Measurements from ENCODE around the gene CDH8. TPM values are rescaled to one million over a fixed set of nuclear protein-coding genes. Genes with fewer than 3 reads are reported as not detected.

CDH8 gene
- total RNA-seq, 1 experiment from 2014 or later: not detected

DNA sequence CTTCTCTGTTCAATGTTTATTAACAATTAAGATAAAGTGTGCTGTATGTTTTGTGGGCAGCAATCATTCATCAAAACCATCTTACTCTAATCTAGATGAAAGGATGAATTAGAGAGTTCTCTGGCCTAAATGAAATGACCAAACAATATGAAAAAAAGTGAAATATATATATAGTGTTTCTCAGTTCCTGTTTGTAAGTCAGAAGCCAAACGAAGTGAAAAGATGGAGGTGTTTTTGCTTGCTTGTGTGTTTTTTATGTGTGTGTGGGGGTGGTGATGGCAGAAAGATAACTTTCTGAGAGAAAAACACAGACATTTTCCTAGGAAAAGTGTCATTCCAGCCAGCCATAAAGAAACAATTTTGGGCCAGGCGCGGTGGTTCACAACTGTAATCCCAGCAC is 138.6 kb downstream of the CDH8 start:
- BruUV-seq (replicated peaks): no TSS peak
- Mint-ChIP-seq H3K27me3 (ENCODE audit: unreplicated experiment) (no peaks in the 10 kb centered on the region), H3K4me1 (ENCODE audit: low read depth, unreplicated experiment) (no peaks in the 10 kb centered on the region), H3K4me3 (ENCODE audit: low read depth, unreplicated experiment) (no peak overlapping the region), H3K9me3 (ENCODE audit: low read depth, unreplicated experiment) (peaks cover 10% of the 10 kb centered on the region), H3K36me3 (ENCODE audit: insufficient read depth, unreplicated experiment) (no peaks in the 10 kb centered on the region), H3K27ac (ENCODE audit: unreplicated experiment) (no peak overlapping the region)
- intact Hi-C loops (cut with micrococcal nuclease; ENCODE audit: unreplicated experiment): no loop called here
- no peak for DNase-seq
- CTCF ChIA-PET: no interaction called here
- TF ChIP-seq, protein P1, sequence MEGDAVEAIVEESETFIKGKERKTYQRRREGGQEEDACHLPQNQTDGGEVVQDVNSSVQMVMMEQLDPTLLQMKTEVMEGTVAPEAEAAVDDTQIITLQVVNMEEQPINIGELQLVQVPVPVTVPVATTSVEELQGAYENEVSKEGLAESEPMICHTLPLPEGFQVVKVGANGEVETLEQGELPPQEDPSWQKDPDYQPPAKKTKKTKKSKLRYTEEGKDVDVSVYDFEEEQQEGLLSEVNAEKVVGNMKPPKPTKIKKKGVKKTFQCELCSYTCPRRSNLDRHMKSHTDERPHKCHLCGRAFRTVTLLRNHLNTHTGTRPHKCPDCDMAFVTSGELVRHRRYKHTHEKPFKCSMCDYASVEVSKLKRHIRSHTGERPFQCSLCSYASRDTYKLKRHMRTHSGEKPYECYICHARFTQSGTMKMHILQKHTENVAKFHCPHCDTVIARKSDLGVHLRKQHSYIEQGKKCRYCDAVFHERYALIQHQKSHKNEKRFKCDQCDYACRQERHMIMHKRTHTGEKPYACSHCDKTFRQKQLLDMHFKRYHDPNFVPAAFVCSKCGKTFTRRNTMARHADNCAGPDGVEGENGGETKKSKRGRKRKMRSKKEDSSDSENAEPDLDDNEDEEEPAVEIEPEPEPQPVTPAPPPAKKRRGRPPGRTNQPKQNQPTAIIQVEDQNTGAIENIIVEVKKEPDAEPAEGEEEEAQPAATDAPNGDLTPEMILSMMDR (IDR thresholded peaks at IDR 0.05; ENCODE audit: unreplicated experiment): no peak

DNA sequence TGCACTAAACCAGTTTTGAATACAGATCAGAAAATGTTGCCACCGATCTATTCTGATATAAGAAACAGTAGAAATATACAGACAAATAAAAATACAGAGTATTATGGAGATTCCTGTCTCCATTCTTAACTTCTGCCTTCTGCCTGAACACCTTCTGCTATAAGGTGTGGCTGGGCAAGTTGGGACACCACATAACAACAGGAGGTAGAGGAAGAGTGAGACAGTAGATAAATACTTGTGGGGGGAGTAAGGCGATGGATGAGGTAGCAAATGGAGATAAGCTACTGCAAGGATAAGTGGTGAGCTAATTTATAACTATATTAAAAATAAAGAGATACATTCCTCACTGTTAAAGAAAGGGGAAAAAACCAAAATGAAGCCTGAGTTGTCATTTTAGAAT is 143.7 kb downstream of the CDH8 start:
- CTCF ChIA-PET: no interaction called here
- TF ChIP-seq, protein P1 (IDR thresholded peaks at IDR 0.05; ENCODE audit: unreplicated experiment): no peak
- DNase-seq: no peak
- intact Hi-C loops (cut with micrococcal nuclease; ENCODE audit: unreplicated experiment): no loop called here
- peaks cover 11% of the 10 kb centered on the region for H3K9me3 Mint-ChIP-seq (ENCODE audit: low read depth, unreplicated experiment)
- H3K4me1 Mint-ChIP-seq (ENCODE audit: low read depth, unreplicated experiment): no peaks in the 10 kb centered on the region
- H3K4me3 Mint-ChIP-seq (ENCODE audit: low read depth, unreplicated experiment): no peak overlapping the region
- no peak overlapping the region for H3K27ac Mint-ChIP-seq (ENCODE audit: unreplicated experiment)
- no peaks in the 10 kb centered on the region for H3K27me3 Mint-ChIP-seq (ENCODE audit: unreplicated experiment)
- BruUV-seq (replicated peaks): no TSS peak
- H3K36me3 Mint-ChIP-seq (ENCODE audit: insufficient read depth, unreplicated experiment): no peaks in the 10 kb centered on the region

DNA sequence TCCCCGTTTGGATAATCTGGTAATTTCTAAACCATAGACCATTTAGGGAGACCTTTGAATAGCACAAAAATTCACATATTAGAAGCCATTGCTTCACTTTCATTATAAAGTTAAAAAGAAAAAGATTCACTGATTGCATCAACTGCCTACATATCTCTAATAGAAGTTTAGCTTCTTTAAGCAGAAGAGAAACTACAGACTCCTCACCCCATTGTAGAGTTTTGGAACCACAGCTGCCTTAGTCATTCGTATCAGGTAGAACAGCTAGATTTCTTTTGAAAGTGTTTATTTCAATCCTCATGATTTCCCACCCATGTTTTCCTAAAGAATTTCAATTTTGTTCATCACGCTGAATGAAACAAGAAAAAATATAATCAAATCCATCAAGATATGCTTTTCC is 144.8 kb downstream of the CDH8 start:
- H3K27me3 Mint-ChIP-seq (ENCODE audit: unreplicated experiment): no peaks in the 10 kb centered on the region
- H3K4me3 Mint-ChIP-seq (ENCODE audit: low read depth, unreplicated experiment): no peak overlapping the region
- TF ChIP-seq, protein P1 (IDR thresholded peaks at IDR 0.05; ENCODE audit: unreplicated experiment): no peak
- H3K27ac Mint-ChIP-seq (ENCODE audit: unreplicated experiment): no peak overlapping the region
- intact Hi-C loops (cut with micrococcal nuclease; ENCODE audit: unreplicated experiment): no loop called here
- no TSS peak for BruUV-seq (replicated peaks)
- peaks cover 13% of the 10 kb centered on the region for H3K9me3 Mint-ChIP-seq (ENCODE audit: low read depth, unreplicated experiment)
- no peaks in the 10 kb centered on the region for H3K36me3 Mint-ChIP-seq (ENCODE audit: insufficient read depth, unreplicated experiment)
- no peak for DNase-seq
- H3K4me1 Mint-ChIP-seq (ENCODE audit: low read depth, unreplicated experiment): no peaks in the 10 kb centered on the region
- CTCF ChIA-PET: no interaction called here

DNA sequence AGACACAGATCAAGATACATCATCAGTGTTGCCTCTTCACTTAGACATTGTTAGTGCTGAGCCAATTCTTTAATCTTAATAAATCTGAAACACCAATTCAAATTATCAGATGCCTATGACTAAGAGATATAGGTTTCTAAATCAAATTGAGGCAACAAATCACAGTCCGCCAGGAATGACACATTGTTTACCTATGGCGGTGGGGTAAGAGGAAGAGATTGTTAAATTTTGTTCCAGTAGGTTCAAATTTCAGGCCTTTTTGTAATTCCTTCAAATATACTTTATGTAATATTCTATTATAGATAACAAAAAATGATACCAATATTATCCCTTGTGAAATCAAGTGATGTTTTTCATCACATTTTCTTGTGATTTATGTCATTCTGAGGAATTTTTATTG is 145.9 kb downstream of the CDH8 start:
- Mint-ChIP-seq H3K27me3 (ENCODE audit: unreplicated experiment) (no peaks in the 10 kb centered on the region), H3K4me3 (ENCODE audit: low read depth, unreplicated experiment) (no peak overlapping the region), H3K36me3 (ENCODE audit: insufficient read depth, unreplicated experiment) (no peaks in the 10 kb centered on the region), H3K9me3 (ENCODE audit: low read depth, unreplicated experiment) (peaks cover 15% of the 10 kb centered on the region), H3K4me1 (ENCODE audit: low read depth, unreplicated experiment) (no peaks in the 10 kb centered on the region), H3K27ac (ENCODE audit: unreplicated experiment) (no peak overlapping the region)
- intact Hi-C loops (cut with micrococcal nuclease; ENCODE audit: unreplicated experiment): no loop called here
- CTCF ChIA-PET: no interaction called here
- TF ChIP-seq, protein P1 (IDR thresholded peaks at IDR 0.05; ENCODE audit: unreplicated experiment): no peak
- no TSS peak for BruUV-seq (replicated peaks)
- no peak for DNase-seq

DNA sequence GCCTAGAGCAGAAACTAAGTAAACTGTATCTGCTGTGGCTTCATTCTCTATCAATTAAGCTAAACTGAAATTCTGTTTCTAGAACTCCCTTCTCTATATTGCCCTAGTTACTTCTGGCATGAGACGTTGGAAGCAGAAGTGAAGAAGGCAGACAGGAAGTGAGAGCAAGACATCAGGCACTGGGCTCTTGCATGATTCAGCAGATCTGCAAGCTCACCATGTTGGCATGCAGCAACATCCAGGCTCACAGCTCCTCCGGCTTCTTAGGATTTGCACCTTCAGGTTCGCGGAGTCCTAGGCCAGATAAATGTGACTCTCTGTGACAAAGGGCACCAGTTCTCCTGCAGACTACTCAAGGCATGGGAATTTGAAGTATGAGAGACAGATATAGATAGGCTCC is 148.3 kb downstream of the CDH8 start:
- TF ChIP-seq, protein P1 (IDR thresholded peaks at IDR 0.05; ENCODE audit: unreplicated experiment): no peak
- BruUV-seq (replicated peaks): no TSS peak
- H3K27ac Mint-ChIP-seq (ENCODE audit: unreplicated experiment): no peak overlapping the region
- no peak for DNase-seq
- no peaks in the 10 kb centered on the region for H3K4me1 Mint-ChIP-seq (ENCODE audit: low read depth, unreplicated experiment)
- CTCF ChIA-PET: no interaction called here
- no peak overlapping the region for H3K4me3 Mint-ChIP-seq (ENCODE audit: low read depth, unreplicated experiment)
- peaks cover 12% of the 10 kb centered on the region for H3K9me3 Mint-ChIP-seq (ENCODE audit: low read depth, unreplicated experiment)
- no peaks in the 10 kb centered on the region for H3K27me3 Mint-ChIP-seq (ENCODE audit: unreplicated experiment)
- intact Hi-C loops (cut with micrococcal nuclease; ENCODE audit: unreplicated experiment): no loop called here
- H3K36me3 Mint-ChIP-seq (ENCODE audit: insufficient read depth, unreplicated experiment): no peaks in the 10 kb centered on the region

Measured in Calu3 (cell line).